ENCODE results near the gene MAEA. TPM values are rescaled to one million over a fixed set of nuclear protein-coding genes. Genes with fewer than 3 reads are reported as not detected.

The MAEA gene
- total RNA-seq, 3 donors from 2014 or later = 49.9 to 76.7 (median 62.3) TPM

DNA sequence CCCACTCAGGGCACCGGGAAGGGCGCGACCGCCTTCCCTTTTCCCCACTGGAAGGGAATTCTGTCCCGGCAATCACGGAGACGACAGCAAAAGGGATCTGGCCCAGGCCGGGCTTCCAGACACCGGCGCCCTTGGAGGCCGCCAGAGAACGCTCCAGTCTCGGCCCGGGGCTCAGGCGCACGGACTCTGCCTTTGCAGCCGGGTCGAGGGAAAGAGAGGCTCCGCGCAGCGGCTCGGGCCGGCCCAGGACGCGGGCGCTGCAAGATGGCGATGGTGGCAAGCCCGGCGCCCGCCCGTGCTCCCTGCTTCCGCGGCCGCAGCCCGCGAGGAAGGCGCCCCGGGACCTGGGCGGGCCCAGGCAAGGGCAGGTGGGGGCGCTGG is 41.8 kb upstream of the MAEA start:
- TF ChIP-seq POLR2A (IDR thresholded peaks at IDR 0.05) = no peak
- TF ChIP-seq POLR2AphosphoS5 (IDR thresholded peaks at IDR 0.05) = no peak
- TF ChIP-seq, protein P1, sequence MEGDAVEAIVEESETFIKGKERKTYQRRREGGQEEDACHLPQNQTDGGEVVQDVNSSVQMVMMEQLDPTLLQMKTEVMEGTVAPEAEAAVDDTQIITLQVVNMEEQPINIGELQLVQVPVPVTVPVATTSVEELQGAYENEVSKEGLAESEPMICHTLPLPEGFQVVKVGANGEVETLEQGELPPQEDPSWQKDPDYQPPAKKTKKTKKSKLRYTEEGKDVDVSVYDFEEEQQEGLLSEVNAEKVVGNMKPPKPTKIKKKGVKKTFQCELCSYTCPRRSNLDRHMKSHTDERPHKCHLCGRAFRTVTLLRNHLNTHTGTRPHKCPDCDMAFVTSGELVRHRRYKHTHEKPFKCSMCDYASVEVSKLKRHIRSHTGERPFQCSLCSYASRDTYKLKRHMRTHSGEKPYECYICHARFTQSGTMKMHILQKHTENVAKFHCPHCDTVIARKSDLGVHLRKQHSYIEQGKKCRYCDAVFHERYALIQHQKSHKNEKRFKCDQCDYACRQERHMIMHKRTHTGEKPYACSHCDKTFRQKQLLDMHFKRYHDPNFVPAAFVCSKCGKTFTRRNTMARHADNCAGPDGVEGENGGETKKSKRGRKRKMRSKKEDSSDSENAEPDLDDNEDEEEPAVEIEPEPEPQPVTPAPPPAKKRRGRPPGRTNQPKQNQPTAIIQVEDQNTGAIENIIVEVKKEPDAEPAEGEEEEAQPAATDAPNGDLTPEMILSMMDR (IDR thresholded peaks at IDR 0.05) = no peak
- Histone ChIP-seq H3K4me3 (peak overlapping the region; percentile 58 to 93 (median 60)), H3K36me3 (no peaks in the 10 kb centered on the region), H3K4me1 (peaks cover 25 to 42% of the 10 kb centered on the region in 2 donors), H3K27ac (peak overlapping the region; percentile 84 to 94), H3K9me3 (no peaks in the 10 kb centered on the region), H3K27me3 (no peaks in the 10 kb centered on the region)
- intact Hi-C loops (cut with DNase I; ENCODE audit: low total_unique reads) = loop anchor here (1.0 to 5.0 kb wide), 2 partner anchors 81 to 98 kb away; no protein-coding TSS in a partner anchor
- peak in 1 of 2 donors; percentile 54 for DNase-seq (ENCODE audit: low spot score in 2 of 2)

DNA sequence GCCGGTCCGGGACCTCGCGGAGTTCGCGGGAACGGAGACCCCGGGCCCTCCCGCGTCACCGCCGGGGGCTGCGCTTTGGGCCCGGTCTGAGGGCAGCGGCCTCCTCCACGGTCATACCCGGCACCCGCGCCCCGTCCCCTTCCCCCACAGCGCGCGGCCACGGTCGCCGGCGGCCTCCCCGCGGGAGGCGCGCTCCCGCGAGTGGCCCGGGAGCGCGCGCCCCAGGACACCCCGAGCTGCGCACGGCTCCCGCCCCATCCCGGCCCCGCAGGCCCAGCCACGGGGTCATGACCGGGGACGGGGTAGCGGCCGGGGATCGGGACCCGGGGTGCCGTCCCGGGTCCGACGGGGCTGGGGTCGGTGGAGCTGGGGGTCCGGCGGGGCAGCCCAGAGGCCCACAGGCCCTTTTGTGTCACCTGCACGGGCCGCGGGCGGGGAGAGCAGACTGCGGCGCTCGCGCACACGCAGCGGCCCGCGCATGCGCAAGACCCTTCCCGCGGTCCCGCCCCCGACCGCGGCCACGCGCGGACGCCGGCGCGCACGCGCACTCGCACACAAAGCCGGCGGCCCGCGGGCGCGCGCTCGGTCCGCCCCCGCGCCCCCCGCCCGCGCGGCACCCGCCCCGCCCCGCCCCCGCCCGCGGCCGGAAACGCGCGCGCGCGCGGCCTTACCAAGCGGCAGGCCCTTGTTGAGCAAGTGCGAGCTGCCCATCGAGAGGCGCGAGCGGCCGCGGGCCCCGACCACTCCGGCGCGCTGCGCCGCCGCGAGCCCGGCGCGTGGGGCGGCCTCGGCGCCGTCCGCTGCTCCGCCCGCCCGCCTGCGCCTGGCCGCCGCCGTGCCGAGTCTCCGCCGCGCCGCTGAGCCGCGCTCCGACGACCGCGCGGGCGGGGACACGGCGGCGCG is 41.2 kb upstream of the MAEA start, which contains the start of gene CTBP1:
TSS of gene CTBP1 (minus strand) at position 886 of the 903 bp plus-strand sequence. CDS start 7,799 bp downstream, outside the sequence.
- peak; percentile 61 to 64 for DNase-seq (ENCODE audit: low spot score in 2 of 2)
- no peaks in the 10 kb centered on the region for H3K27me3 ChIP-seq
- intact Hi-C loops (cut with DNase I; ENCODE audit: low total_unique reads) = loop anchor here (1.0 to 5.0 kb wide), 2 partner anchors 81 to 98 kb away; no protein-coding TSS in a partner anchor
- TF ChIP-seq POLR2AphosphoS5 (IDR thresholded peaks at IDR 0.05) (peak; percentile 50 to 59 (median 57)), POLR2A (IDR thresholded peaks at IDR 0.05) (no peak)
- TF ChIP-seq, protein P1 (IDR thresholded peaks at IDR 0.05) = no peak
- peak within 1 kb of the TSS; percentile 92 to 94 for H3K27ac ChIP-seq
- H3K36me3 ChIP-seq = no peaks in the 10 kb centered on the region
- no peaks in the 10 kb centered on the region for H3K9me3 ChIP-seq
- peak within 1 kb of the TSS; percentile 60 to 93 (median 77) for H3K4me3 ChIP-seq
- H3K4me1 ChIP-seq = peaks cover 25 to 42% of the 10 kb centered on the region in 2 donors

DNA sequence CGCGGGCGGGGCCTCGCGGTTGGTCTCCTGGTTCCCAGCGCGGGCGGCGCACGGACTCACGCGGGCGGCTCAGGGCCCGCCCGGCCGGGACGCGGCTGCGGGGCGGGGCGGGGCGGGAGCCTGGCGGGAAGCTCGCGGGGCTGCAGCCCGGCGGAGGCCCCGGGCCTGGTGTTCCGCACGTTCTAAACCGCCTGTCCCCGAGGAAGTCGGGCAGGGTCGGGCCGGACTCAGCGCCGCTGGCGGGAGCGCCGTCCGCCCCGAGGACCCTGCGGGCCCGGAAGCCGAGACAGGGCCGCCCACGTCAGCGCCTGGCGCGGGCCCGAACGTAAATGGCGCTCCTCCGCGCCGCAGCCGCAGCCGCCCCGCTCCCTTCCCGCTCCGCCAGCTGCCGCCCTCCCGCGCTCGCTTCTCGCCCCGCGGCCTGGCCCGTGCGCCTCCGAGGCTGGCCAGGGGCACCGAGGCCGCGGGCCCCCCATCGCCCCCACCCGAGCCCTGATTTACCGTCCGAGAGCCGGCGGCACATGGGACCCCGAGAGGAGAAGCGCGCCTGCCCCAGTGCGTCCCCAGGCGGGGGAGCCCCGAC is 40.5 kb upstream of the MAEA start:
- intact Hi-C loops (cut with DNase I; ENCODE audit: low total_unique reads) = loop anchor here (5.0 kb wide), 1 partner anchor 82 kb away; no protein-coding TSS in a partner anchor
- TF ChIP-seq POLR2AphosphoS5 (IDR thresholded peaks at IDR 0.05) (no peak), POLR2A (IDR thresholded peaks at IDR 0.05) (no peak)
- TF ChIP-seq, protein P1 (IDR thresholded peaks at IDR 0.05) = no peak
- H3K36me3 ChIP-seq = no peaks in the 10 kb centered on the region
- peak overlapping the region; percentile 92 to 94 for H3K27ac ChIP-seq
- no peaks in the 10 kb centered on the region for H3K27me3 ChIP-seq
- peak; percentile 76 to 79 for DNase-seq (ENCODE audit: low spot score in 2 of 2)
- H3K4me3 ChIP-seq = peak overlapping the region; percentile 60 to 93 (median 77)
- H3K9me3 ChIP-seq = no peaks in the 10 kb centered on the region
- peaks cover 25 to 42% of the 10 kb centered on the region in 2 donors for H3K4me1 ChIP-seq

DNA sequence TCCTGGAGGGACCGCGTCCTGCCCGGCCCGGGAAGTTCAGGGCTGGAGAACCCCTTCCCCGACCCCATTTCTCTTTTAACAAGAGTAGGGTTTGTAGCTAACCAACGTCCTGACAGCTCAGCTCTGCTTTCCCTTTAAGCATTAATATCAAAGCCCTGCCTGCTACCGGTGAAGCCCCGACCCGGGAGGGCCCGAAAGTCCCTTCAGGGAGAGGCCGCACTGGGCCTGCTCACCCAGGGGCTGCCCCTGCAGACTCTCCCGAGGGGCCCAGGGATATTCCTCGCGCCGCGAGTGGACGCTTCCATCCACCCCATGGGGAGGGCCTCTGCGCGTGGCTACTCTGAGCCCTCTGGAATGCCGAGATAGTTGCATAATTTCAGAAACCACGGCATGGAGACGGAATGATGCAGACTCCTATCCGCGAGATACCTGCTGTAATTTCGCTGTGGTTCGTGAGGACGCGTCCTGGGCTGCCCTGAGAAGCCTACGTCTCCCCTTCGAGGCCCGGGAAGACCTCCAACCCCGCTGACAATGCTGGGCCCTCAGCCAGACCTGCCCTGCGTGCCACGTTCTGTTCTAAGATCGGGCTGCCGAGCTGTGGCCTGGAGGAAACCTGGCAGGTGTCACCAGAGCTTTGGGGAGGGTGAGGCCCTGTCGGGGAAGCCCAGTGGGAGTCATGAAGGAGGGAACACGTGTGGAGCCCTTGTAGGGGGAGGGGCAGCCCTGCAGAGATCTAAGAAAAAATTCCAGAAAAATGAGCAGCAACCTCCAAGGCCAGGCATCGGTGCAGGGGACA is 39.8 kb upstream of the MAEA start:
- H3K36me3 ChIP-seq = no peaks in the 10 kb centered on the region
- H3K27me3 ChIP-seq = no peaks in the 10 kb centered on the region
- peaks cover 20 to 37% of the 10 kb centered on the region in 2 donors for H3K4me1 ChIP-seq
- no peaks in the 10 kb centered on the region for H3K9me3 ChIP-seq
- DNase-seq (ENCODE audit: low spot score in 2 of 2) = no peak
- H3K27ac ChIP-seq = peak overlapping the region; percentile 92 to 94
- peak; percentile 6 to 27 (median 8) for TF ChIP-seq POLR2AphosphoS5 (IDR thresholded peaks at IDR 0.05)
- TF ChIP-seq, protein P1 (IDR thresholded peaks at IDR 0.05) = no peak
- peak overlapping the region; percentile 60 to 93 (median 77) for H3K4me3 ChIP-seq
- intact Hi-C loops (cut with DNase I; ENCODE audit: low total_unique reads) = loop anchor here (1.0 to 5.0 kb wide), 2 partner anchors 39 to 83 kb away; partner anchors contain the start of gene MAEA
